Stimulated activated CD4-positive, alpha-beta T cell treated with anti-CD3 and anti-CD28 coated beads, Interleukin-4, amount 100 ng/mL, for 48 hours (primary cell): ENCODE results near the gene NINL.
"Not testable (repeated sequence)": the region's sequence is repeated elsewhere in the genome, so short reads cannot be mapped to it uniquely, and the experiment has no call there.

Experiments used
- DNase-seq, 2 donors: peaks; one replicate each; pipeline ENCODE4 v3.0.0-alpha.2; 2020; ENCODE audit warnings: low read depth in 2 of 2

NINL gene

DNA sequence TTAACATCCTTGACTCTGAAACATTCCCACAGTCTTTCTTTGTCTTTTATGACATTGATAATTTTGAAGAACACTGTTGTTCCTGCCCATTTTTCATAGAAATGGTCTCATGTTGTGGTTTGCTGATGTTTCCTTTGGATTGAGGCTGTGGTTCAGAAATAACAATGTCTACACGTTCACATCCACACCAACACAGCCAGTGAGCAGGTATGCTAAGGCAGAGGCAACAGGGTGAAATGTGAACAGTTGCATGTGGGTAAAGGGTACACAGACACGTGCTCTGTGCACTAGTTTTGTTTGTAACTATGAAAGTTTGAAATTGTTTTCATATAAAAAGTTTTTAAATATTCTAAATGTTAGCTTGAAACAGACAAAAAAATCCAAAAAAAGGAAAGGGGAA is 99.5 kb downstream of the NINL start:
- DNase-seq = no peak

DNA sequence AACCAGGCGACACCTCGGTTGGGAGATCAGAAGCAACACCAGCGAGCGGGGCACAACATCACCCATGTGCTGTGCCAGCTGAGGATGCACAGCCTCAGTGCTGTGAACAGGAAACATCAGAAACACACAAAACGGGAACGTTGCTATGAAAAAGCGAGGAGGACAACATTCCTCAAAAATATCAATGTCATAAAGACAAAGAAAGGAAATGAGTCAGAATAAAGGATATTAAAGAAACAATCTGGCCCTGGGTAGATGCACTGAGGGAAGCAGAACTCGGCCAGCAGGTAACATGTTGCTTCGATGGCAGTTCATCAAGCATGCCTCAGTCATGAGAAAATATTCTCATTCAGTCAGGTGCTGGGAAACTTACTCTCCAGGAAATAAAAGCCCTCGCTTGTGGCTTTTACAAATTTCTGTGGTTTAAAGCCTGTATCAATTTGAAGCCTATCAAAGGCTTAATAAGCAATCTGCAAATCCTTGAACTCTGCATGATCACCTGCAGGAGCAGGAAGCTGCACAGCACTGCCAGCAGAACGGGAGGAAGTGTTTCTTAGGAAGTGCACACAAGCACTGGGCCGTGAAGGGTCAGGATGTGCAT is 100.3 kb downstream of the NINL start:
- DNase-seq = no peak

DNA sequence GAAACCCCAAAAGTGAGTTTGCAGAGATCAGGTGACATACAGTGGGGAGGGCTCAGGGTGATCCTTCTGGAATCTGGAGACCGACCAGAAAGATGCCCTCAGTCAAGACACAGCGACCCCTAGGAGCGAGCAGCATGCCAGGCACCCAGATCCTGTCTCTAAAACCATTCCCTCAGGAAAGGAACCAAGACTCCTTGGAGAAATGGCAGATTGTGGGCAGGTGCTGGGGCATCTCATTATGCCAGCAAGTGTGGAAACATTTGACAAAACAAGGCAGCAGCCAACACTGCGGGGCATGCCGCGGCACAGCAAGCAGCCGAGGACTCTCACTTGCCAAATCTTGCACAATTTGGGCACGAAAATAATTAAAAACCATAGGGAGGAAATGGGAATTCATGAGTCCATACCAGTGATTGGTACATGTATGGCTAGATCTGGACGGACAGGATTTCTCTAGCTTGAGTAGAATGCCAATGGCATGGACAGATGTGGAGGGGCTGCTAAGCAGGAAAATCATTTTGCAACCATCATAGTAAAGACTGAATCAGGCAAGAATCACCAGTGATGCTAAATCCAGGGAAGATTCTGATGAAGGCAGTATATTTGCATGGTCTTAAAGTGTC is 101.0 kb downstream of the NINL start:
- no peak for DNase-seq

DNA sequence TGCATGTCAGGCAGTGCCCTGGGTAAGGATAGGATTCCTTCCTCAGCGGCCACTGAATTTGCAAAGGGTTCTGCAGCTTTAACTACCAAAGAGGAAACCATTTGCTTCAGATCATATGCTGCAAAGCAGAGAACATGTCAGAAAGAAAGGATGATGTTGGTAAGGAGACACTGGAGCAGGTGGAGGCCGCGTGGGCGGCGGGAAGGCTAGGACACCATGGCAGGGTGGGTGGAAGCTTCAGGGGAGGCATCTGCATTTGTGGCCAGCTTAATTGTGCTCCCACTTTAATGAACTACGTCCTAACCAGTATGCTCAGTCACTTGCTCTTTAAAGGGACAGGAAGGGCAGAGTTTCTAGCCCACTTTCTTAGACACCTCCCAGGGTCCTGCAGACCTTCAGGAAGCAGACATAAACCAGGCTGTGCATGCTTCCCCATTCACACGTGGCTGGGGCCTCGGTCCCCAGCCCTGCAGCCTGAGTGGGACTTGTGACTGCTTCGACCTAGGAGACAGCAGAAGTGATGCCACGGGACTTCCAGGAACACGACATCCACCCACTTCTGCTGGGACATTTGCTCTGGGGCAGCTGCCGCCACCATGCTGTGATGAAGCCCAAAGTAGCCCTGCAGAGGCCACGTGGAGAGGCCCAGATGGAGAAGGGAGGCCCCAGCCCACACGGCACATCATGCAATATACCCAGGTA is 101.7 kb downstream of the NINL start:
- DNase-seq = no peak

DNA sequence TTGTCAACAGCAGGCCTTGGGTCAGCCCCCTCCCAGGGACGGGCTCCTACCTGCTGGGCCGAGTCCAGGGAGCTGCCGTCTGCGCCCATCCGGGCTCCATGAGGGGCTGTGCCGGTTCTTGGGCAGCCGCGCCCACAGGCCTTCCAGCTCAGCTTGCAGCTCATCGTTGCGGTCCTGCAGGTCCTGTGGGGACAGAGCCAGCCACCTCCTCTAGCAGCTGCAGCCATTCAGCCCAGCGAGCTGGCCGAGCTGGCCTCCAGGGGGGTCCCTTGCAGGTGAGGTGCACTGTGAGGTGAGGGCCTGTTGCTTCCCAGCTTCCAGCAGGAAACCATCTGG is 103.4 kb downstream of the NINL start:
- DNase-seq = no peak

DNA sequence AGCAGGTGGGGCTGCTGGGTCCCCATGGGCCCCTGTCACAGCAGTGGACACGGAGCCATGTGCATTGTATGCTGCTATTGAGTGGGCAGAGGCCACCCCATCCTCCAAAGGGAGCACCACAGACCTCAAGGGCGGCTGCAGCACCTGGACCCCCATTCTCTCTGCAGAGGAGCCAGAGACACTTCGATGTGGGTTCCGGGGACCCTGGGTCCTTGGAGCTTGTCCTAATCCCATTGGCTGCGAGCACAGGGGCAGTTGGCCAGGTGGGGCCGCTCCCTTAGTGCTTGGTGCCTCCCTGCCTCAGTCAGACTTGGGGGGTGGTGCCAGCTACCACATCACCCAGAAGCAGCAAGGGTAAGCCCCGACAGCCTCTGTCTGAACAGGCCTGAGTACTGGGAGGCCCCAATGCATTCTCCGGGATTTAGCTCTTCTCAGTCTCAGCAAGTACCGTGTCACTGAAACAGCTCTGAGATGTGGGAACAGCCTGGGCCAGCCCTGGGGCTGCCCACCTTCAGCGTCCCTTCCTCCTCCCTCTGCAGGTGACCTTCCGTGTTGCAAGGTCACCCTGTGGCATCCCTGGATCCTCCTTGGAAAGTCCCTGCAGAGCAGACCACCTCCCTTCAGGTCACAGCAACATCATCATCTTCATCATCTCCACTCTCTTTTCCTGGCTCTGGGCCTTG is 104.0 kb downstream of the NINL start:
- DNase-seq = no peak

DNA sequence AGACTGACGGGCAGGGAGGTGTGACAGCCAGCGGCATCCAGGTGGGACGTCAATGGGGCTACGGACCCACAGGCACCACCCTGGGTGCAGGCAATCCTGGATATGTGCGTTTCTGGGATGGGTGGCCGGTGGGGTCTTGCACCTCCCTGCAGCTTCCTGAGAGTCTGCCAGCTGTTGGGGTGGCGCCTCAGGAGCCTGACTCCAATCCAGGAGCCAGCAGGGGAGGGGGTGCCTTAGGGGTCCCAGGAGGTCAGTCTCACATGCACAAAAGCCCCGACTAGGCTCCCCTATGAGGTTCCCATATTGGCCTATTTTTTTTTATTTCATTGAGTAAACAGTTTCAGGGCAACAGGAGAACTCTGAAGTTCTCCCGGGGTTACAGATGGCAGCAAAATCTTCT is 104.5 kb downstream of the NINL start:
- no peak for DNase-seq

DNA sequence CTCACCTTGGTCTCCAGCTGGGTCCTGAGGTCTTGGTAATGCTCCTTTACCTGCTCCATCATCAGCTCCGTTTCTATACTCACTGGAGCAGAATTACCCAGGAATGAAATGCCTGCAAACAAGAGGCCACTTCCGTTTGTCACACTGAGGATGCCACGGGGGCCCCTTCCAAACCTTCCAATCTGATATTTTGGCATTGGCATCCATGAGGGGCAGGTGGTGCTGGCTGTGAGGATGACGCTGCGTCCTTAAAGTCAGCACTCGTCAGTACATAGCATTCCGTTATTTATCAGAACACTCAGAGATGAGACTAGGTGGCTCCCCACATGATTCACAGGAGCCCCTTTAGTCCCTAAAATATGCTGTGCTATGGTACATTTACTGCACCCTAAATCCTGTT is 105.2 kb downstream of the NINL start:
- no peak for DNase-seq

DNA sequence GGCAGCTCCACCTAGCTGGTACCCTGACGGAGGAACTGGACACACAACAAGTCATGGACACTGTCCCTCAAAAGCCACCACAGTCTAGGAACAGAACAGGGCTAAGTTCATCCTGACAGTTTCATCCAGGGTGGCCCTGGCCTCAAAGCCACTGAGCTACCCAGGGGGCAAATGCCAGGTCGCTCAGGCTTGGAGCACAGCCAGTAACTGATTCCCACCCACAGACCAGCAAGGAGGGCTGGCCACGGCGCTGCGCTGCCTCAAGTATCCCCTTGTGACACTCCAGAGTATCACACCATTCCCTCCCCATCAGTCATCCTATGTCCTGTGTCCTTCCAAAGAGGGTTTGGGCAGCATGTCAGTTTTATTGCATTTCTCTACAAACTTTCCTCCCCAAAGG is 105.7 kb downstream of the NINL start:
- DNase-seq = no peak

DNA sequence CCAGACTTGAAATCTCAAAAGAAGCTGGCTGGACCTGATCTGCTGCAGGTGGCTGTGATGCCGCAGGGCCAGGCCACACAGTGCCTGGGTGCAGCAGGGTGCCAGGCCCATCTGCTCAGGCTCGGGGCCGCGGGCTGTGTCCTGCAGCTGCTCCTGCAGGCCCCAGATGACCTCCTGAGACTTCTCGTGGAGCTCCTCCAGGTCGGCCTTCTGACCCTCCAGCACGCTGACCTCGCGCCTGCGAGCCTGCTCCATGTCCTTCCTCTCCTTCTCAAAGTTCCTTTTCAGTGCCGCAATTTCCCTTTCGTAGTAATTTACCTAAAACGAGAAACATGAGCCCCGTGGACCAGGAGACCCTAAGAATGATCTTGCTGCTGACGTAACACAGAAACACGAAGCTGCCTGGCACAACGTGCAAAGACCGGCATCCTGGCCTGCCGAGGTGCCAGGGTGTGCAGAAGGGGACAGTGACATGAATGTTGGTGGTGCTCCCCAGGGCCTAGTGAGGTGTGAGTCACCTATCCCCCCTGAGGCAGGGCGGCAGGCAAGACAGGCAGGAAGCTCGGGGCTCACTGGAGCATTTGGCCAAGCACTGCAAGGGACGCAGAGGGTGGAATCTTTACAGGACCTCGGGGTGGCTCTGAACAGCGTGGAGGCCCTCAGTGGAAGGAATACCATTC is 106.3 kb downstream of the NINL start:
- no peak for DNase-seq

DNA sequence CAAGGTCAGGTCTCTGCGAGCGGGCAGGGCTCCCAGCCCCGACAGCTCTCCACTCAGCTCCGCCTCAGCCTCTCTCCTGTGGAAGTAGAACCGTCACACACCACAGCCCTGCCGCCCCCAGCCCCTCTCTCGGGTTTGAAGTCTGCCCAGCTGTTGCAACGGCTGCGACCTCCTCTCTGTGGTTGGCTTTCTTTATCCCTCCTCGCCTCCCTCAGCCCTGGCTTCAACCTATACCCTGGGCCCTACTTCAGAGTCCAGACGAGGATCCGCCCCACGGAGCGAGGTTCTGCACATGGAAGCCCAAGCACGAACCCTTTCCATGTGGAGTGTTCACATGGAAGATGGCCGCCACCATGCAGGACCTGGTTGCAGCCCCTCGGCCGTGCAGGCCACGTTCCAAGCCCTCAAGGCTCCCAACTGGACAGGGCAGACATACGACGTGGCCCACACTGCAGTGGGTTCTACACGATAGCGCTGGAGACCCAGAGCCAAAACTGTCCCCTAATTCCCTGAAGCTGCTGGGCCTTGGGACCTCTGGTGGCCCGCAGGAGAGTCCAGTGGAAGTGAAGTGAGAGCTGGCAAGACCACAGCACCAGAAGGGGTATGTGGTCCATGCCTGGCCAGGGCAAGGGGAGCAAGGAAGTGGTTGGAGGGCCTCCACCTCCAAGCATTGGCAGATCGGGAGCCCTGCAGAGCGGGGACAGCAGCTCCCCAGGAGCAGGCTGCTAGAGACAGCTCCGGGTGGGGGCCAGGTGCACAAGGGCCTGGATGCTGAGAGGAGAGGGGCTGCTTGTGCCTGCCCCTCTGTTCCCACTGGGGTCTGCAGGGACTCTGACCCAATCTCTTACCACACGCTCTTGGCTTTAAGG is 108.1 kb downstream of the NINL start:
- DNase-seq = no peak

DNA sequence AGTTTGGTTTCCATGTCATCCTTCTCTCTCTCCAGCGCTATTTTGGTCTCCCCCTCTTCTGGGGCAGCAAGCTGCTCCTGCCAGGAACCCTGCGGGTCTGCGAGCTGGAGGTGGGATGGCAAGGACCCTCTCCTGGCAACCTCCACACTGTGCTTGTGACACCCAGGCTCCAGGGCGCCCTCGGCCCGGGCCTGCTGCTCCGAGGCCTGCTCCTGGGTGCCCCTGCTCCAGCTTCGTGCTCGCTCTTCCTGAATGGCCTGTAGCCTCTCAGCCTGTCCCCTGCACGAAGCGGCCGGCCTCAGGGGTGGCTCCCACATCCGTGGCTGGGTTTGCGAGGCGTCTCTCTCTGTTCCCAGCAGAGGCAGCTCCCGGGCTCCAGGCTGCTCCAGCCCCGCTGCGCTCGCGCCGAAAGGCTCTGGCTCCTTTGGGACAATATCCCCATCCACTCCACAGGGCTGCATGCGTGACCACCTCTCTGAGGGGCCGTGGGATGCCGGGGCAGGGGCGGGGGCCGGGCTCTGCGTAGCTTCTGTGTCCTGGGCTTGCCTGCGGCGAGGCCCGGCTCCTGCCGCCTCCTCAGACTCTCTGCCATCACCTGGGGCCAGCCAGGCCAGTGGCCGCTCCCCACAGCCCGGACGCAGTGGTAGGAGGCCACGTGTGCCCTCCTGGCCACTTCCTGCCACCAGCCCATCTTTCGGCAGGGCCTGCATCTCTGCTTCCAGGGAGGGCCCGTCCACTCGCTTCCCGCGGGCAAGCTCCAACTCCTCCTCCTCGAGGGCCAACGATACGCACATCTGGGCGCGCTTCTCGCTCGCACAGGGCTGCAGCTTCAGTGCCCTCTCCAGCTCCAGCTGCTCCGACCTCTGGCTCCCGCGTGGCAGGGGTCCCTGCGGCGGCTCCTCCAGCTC is 109.0 kb downstream of the NINL start:
- DNase-seq = no peak

DNA sequence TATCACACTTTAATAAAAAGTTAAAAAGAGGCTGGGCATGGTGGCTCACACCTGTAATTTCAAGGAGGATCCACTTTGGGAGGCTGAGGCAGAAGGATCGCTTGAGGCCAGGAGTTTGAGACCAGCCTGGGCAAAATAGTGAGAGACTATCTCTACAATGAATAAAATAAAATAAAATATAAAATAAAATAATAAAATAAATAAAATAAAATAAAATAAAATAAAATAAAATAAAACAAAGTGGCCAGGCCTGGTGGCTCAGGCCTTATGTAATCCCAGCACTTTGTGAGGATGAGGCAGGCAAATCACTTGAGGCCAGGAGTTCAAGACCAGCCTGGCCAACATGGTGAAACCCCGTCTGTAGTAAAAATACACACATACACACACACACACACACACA is 112.0 kb downstream of the NINL start:
- not testable (repeated sequence) for DNase-seq

DNA sequence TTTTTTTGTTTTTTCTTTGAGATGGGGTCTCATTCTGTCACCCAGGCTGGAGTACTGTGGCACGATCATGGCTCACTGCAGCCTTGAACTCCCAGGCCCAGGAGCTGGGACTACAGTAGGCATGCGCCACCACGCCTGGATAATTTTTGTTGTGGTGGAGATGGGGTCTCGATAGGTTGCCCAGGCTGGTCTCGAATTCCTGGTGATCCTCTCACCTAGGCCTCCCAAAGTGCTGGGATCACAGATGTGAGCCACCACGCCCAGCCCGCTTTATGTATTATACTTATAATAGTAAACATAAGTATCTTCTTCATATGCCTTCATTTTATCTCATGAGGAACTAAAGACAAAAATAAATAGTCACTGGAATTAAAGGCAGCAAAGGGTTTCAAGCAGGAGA is 114.3 kb downstream of the NINL start:
- no peak for DNase-seq

DNA sequence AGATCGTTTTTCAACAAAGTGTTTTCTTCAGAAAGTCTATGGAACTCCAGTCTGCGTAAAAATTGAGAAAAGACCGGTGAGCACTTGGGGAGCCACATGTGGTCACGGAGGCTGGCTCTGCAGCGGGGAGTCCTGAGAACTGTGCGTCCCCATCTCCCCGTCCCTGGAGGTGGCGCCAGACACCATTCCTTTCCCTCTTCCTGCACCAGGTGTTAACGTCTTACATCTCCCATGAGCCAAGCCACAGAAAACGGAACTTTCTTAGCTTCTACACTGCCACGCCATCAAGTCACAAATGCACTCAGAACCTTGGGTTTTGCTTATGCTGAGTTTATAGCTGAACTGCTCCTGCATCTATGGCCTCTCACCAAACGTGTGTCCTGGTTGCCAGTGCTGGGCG is 115.3 kb downstream of the NINL start:
- DNase-seq = peak; percentile 21 to 28

DNA sequence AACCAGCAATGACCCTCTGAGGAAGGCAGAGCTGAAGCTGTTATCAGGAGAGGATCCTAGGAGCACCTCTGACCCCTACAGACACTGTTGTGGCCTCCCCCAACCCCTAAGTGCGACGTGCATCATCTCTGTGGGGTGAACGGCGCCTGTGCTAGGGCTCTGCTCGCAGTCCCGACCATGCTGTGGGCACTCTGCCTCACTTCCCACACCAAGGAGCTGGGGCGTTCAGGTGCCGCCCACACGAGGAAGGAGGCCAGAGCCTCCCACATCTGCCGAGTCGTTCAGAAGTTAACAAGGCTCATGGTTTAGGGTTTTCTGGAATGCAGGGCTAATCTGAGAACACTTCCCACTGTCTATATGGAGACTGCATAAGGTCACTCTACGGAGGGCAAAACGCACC is 115.8 kb downstream of the NINL start:
- DNase-seq = no peak

DNA sequence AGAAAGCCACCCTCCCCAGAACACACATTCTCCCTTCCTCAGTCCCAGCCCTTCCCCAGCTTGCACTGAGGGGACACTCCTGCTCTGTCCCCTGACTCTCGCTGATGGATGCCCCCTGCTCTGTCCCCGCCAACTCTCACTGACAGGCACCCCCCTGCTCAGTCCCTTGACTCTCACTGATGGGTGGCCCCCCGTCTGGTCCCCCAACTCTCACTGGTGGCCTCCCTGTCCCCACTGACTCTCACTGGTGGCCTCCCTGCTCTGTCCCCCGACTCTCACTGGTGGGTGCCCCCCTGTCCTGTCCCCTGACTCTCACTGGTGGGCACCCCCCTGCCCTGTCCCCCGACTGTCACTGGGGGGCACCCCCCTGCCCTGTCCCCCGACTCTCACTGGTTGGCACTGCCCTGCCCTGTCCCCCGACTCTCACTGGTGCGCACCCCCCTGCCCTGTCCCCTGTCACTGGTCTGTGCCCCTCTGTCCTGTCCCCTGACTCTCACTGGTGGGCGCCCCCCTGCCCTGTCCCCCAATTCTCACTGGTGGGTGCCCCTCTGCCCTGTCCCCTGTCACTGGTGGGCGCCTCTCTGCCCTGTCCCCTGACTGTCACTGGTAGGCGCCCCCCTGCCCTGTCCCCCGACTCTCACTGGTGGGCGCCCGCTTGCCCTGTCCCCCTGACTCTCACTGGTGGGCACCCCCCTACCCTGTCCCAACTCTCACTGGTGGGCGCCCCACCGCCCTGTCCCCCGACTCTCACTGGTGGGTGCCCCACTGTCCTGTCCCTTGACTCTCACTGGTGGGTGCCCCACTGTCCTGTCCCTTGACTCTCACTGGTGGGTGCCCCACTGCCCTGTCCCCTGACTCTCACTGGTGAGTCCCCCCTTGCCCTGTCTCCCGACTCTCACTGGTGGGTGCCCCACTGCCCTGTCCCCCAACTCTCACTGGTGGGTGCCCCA is 116.9 kb downstream of the NINL start:
- no peak for DNase-seq

DNA sequence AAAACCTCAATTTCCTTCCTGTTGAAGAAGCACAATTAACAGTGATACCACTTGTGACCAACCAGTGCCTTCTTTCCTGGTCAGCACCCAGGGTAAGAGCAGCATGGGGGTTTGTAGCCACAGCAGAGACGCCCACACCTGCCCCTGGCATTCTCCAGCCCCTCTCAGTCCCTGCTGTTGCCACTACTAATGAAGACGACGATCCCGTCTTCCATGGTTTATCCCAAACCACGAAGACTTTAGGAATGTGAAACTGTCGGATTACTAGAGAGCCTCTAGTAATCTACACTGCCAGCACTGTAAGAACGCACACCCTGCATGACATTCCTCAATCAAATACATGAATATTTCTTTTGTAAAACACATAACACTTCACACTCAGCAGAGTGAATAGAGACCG is 117.9 kb downstream of the NINL start:
- DNase-seq = no peak

DNA sequence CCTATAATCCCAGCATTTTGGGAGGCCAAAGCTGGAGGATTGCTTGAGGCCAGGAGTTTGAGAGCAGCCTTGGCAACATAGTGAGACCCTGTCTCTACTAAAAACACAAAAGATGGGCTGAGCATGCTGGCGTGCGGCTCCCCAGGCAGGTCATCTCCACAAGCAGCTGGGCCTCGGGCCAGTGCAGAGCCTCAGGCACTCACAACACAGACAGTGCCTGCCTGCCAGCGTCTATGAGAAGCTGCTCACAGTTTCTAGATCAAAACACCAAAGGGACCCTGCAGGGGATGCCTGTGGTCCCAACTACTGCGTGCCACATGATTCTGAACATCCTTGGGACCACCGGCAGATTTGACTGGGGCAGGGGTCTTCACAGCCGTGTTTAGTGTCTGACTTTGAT is 118.5 kb downstream of the NINL start:
- no peak for DNase-seq
